HEK293 (cell line): Measurements from ENCODE around the gene ICAM2.

Experiments
- CTCF ChIA-PET: fragments of 350-600 bp; formaldehyde crosslinking; extraction: SDS; loops from one replicate; lab custom pipeline; 2021; ENCODE audit warnings: antibody characterized with exemption; lab: Yijun Ruan, JAX
- POLR2A ChIA-PET: fragments of 300-600 bp; formaldehyde crosslinking; extraction: SDS; loops from one replicate; lab custom pipeline; 2020; ENCODE audit warnings: antibody characterized with exemption, inconsistent platforms; lab: Yijun Ruan, JAX
- H3K27ac ChIP-seq: fragments of 200-500 bp; sonication (Bioruptor generic); 2 replicates; pipeline ENCODE4 v1.5.1; 2014; ENCODE audit warnings: low read depth, low read length, control low read depth, inconsistent platforms; ENCODE audit errors: extremely low read depth
- H3K36me3 ChIP-seq, 2 experiments: fragments of 200-500 bp in 1 of 2; sonication (Bioruptor generic) in 1 of 2; 1 replicate in 1 of 2; 2 replicates in 1 of 2; pipeline ENCODE4 v1.5.1; 2014 to 2017; ENCODE audit warnings: inconsistent platforms in 2 of 2, low read length in 2 of 2; ENCODE audit not compliant: control insufficient read depth in 2 of 2, insufficient read depth in 1 of 2
- H3K4me1 ChIP-seq: fragments of 200-500 bp; sonication (Bioruptor generic); 2 replicates; pipeline ENCODE4 v1.5.1; 2014; ENCODE audit warnings: mild to moderate bottlenecking, low read length, inconsistent platforms; ENCODE audit not compliant: control insufficient read depth, insufficient read depth
- H3K4me3 ChIP-seq: 2 replicates; pipeline ENCODE4 v1.5.1; 2011; ENCODE audit warnings: low read depth, mild to moderate bottlenecking, control low read depth, low read length, moderate library complexity
- H3K9me3 ChIP-seq: fragments of 200-500 bp; sonication (Bioruptor generic); 2 replicates; pipeline ENCODE4 v1.5.1; 2014; ENCODE audit warnings: low read depth, low read length, inconsistent platforms; ENCODE audit not compliant: control insufficient read depth, insufficient read depth
- BCL11A ChIP-seq: fragments of 450-650 bp; formaldehyde crosslinking; IDR thresholded peaks from 2 replicates; pipeline ENCODE4 v1.5.1; 2016; ENCODE audit warnings: low read depth, missing biosample characterization, missing genetic modification characterization
- CTCF ChIP-seq: fragments of 450-650 bp; formaldehyde crosslinking; IDR thresholded peaks from 2 replicates; pipeline ENCODE4 v1.5.1; 2016; ENCODE audit warnings: missing biosample characterization, missing genetic modification characterization
- EGR2 ChIP-seq: fragments of 450-650 bp; formaldehyde crosslinking; IDR thresholded peaks from 2 replicates; pipeline ENCODE4 v1.5.1; 2016; ENCODE audit warnings: low read depth, missing biosample characterization, missing genetic modification characterization
- GLIS1 ChIP-seq: fragments of 450-650 bp; formaldehyde crosslinking; IDR thresholded peaks from 2 replicates; pipeline ENCODE4 v1.5.1; 2016; ENCODE audit warnings: missing biosample characterization, missing genetic modification characterization
- HOXA7 ChIP-seq: sonication (generic); formaldehyde crosslinking; IDR thresholded peaks from 2 replicates; pipeline ENCODE4 v1.8.1; 2022; ENCODE audit warnings: missing genetic modification reagents, borderline replicate concordance
- WT1 ChIP-seq: fragments of 450-650 bp; formaldehyde crosslinking; IDR thresholded peaks from 2 replicates; pipeline ENCODE4 v1.5.1; 2016; ENCODE audit warnings: missing biosample characterization, missing genetic modification characterization
- ZFP69B ChIP-seq: fragments of 450-650 bp; formaldehyde crosslinking; IDR thresholded peaks from 2 replicates; pipeline ENCODE4 v1.5.1; 2016; ENCODE audit warnings: missing biosample characterization, missing genetic modification characterization
- ZNF18 ChIP-seq: fragments of 450-650 bp; formaldehyde crosslinking; IDR thresholded peaks from 2 replicates; pipeline ENCODE4 v1.5.1; 2016; ENCODE audit warnings: missing biosample characterization, missing genetic modification characterization
- ZNF211 ChIP-seq: fragments of 450-650 bp; formaldehyde crosslinking; IDR thresholded peaks from 2 replicates; pipeline ENCODE4 v1.5.1; 2016; ENCODE audit warnings: low read depth, missing biosample characterization, missing genetic modification characterization
- ZNF26 ChIP-seq: fragments of 450-650 bp; formaldehyde crosslinking; IDR thresholded peaks from 2 replicates; pipeline ENCODE4 v1.5.1; 2016; ENCODE audit warnings: missing biosample characterization, missing genetic modification characterization
- ZNF274 ChIP-seq, 2 experiments: fragments of 200-500 bp in 1 of 2; fragments of 450-650 bp in 1 of 2; sonication (Bioruptor generic) in 1 of 2; formaldehyde crosslinking in 1 of 2; IDR thresholded peaks; 2 replicates each; pipeline versions ENCODE4 v1.5.1 to v1.6.1; 2014 to 2016; ENCODE audit warnings: borderline replicate concordance in 1 of 2, inconsistent platforms in 1 of 2, low read length in 1 of 2, missing biosample characterization in 1 of 2, missing genetic modification characterization in 1 of 2
- ZNF48 ChIP-seq: fragments of 450-650 bp; formaldehyde crosslinking; IDR thresholded peaks from 2 replicates; pipeline ENCODE4 v1.5.1; 2016; ENCODE audit warnings: missing biosample characterization, missing genetic modification characterization
- ZNF645 ChIP-seq: fragments of 450-650 bp; formaldehyde crosslinking; IDR thresholded peaks from 2 replicates; pipeline ENCODE4; 2016; ENCODE audit warnings: missing biosample characterization, missing genetic modification characterization
- ZNF654 ChIP-seq: fragments of 450-650 bp; formaldehyde crosslinking; IDR thresholded peaks from 2 replicates; pipeline ENCODE4 v1.5.1; 2016; ENCODE audit warnings: low read depth, missing biosample characterization, missing genetic modification characterization
- ZNF660 ChIP-seq: fragments of 450-650 bp; IDR thresholded peaks from 2 replicates; pipeline ENCODE4 v1.5.1; 2018; ENCODE audit warnings: missing biosample characterization, mild to moderate bottlenecking, missing genetic modification characterization
- ZSCAN23 ChIP-seq: fragments of 450-650 bp; formaldehyde crosslinking; IDR thresholded peaks from 2 replicates; pipeline ENCODE4 v1.5.1; 2016; ENCODE audit warnings: missing biosample characterization, missing genetic modification characterization
- TF ChIP-seq, protein P1 (sequence below): fragments of 450-650 bp; formaldehyde crosslinking; IDR thresholded peaks from 2 replicates; pipeline ENCODE4 v1.5.1; 2016; ENCODE audit warnings: missing biosample characterization, missing genetic modification characterization
- TF ChIP-seq, protein P2 (sequence below): fragments of 450-650 bp; formaldehyde crosslinking; IDR thresholded peaks from 2 replicates; pipeline ENCODE4 v1.5.1; 2016; ENCODE audit warnings: missing biosample characterization, missing genetic modification characterization

The ICAM2 gene

DNA sequence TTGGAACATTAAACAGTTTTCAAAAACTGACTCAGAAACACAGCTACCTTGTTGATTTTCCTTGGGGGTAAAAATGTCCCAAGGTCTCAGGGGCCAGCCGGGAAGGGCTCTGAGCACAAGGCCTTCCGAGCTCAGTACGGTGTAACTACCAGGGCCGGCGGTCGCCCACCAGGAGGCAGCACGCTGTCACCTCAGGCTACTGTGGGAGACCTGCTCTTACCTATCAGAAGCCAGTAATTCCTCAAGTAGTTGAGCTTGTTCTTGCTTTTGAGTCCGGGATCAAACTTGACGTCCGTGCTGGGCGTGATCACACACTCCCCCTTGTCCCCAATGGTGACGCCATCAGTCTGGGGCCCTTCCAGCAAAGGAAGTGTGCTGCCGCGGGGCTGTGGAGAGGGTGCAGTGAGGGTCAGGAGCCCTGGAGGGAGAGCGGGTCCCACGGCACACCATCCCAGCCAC, 43.4 kb upstream of the ICAM2 start:
- Histone ChIP-seq H3K27ac (no peak overlapping the region), H3K9me3 (no peaks in the 10 kb centered on the region), H3K36me3 (peaks cover 0 to 27% of the 10 kb centered on the region in 2 experiments; a peak in 2 of 3 replicates), H3K4me3 (no peak overlapping the region), H3K4me1 (no peaks in the 10 kb centered on the region)
- POLR2A ChIA-PET, result interaction anchor here (1.3 kb wide), 1 partner anchor 70 kb away, joined by 3 read pairs; no protein-coding TSS in a partner anchor
- no peak for TF ChIP-seq ZNF660 (tag by site-specific recombination)
- TF ChIP-seq CTCF (tag by site-specific recombination), result peak; percentile 18; the same call in 1 of the 2 replicates
- TF ChIP-seq GLIS1 (tag by site-specific recombination), result no peak
- TF ChIP-seq, protein P1, sequence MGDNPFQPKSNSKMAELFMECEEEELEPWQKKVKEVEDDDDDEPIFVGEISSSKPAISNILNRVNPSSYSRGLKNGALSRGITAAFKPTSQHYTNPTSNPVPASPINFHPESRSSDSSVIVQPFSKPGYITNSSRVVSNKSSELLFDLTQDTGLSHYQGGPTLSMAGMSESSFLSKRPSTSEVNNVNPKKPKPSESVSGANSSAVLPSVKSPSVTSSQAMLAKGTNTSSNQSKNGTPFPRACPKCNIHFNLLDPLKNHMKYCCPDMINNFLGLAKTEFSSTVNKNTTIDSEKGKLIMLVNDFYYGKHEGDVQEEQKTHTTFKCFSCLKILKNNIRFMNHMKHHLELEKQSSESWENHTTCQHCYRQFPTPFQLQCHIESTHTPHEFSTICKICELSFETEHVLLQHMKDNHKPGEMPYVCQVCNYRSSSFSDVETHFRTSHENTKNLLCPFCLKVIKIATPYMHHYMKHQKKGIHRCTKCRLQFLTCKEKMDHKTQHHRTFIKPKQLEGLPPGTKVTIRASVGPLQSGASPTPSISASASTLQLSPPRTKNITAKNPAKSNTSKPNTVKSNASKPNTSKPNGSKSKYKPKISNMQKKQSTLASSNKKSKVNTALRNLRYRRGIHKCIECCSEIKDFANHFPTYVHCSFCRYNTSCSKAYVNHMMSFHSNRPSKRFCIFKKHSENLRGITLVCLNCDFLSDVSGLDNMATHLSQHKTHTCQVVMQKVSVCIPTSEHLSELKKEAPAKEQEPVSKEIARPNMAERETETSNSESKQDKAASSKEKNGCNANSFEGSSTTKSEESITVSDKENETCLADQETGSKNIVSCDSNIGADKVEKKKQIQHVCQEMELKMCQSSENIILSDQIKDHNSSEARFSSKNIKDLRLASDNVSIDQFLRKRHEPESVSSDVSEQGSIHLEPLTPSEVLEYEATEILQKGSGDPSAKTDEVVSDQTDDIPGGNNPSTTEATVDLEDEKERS, result no peak
- TF ChIP-seq ZNF274 (IDR thresholded peaks at IDR 0.05; ENCODE audit: low read length), result no peak
- TF ChIP-seq ZNF274 (tag by site-specific recombination; IDR thresholded peaks at IDR 0.05; ENCODE audit: borderline replicate concordance), result no peak
- no peak for TF ChIP-seq ZNF211 (tag by site-specific recombination)
- no peak for TF ChIP-seq ZFP69B (tag by site-specific recombination)
- no peak for TF ChIP-seq EGR2 (tag by site-specific recombination)
- no peak for TF ChIP-seq ZNF26 (tag by site-specific recombination)
- TF ChIP-seq ZNF654, result peak; percentile 28
- TF ChIP-seq WT1 (tag by site-specific recombination), result no peak
- TF ChIP-seq BCL11A (tag by site-specific recombination), result no peak
- no peak for TF ChIP-seq ZSCAN23 (tag by site-specific recombination)
- TF ChIP-seq HOXA7, result no peak
- CTCF ChIA-PET, result interaction anchor here (0.6 to 5.8 kb wide), 19 partner anchors 10 to 239 kb away, joined by 3 to 99 read pairs (median 4); partner anchors contain the start of genes ERN1 and GH1

DNA sequence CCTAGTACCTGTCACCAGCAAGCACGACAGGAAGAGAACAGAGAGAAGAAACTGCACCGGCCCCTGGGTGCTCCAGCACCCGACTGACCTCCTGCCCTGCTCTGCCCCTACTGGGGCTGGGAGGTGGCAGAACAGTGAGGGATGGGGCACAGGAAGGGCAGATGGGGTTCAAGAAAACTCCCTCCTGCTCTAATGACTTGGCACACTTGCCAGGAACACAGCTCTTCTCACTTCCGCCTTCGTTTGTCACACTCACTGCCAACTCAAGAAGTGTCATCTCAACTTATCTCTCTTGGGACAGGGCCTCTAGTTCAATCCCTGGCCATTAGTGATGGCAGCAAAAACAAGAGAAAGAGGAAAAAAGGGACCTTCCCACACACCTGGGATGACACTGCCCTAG, 42.7 kb upstream of the ICAM2 start:
- H3K9me3 ChIP-seq, result no peaks in the 10 kb centered on the region
- CTCF ChIA-PET, result interaction anchor here (0.6 to 5.8 kb wide), 14 partner anchors 9 to 239 kb away, joined by 3 to 99 read pairs (median 5); partner anchors contain the start of gene ERN1
- H3K4me1 ChIP-seq, result no peaks in the 10 kb centered on the region
- POLR2A ChIA-PET, result interaction anchor here (1.3 kb wide), 1 partner anchor 70 kb away, joined by 3 read pairs; no protein-coding TSS in a partner anchor
- no peak overlapping the region for H3K4me3 ChIP-seq
- peaks cover 0 to 20% of the 10 kb centered on the region in 2 experiments; a peak in 2 of 3 replicates for H3K36me3 ChIP-seq
- TF ChIP-seq, protein P2, sequence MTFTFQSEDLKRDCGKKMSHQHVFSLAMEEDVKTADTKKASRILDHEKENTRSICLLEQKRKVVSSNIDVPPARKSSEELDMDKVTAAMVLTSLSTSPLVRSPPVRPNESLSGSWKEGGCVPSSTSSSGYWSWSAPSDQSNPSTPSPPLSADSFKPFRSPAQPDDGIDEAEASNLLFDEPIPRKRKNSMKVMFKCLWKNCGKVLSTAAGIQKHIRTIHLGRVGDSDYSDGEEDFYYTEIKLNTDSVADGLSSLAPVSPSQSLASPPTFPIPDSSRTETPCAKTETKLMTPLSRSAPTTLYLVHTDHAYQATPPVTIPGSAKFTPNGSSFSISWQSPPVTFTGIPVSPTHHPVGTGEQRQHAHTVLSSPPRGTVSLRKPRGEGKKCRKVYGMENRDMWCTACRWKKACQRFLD (tag by site-specific recombination), result no peak
- TF ChIP-seq ZNF645 (tag by site-specific recombination) (no peak), ZNF18 (no peak), ZNF48 (tag by site-specific recombination) (no peak)
- H3K27ac ChIP-seq, result no peak overlapping the region
